OCI-LY3 (cell line): Measurements from ENCODE around the gene POLR2E.

Experiments used
- H2AFZ ChIP-seq: fragments of 200-600, 300-600 bp; shearing (Covaris generic); 2 replicates; pipeline ENCODE4 v1.6.0; 2014; ENCODE audit warnings: antibody characterized with exemption, low read depth, low read length
- H3K27ac ChIP-seq: fragments of 200-600, 300-600 bp; sonication (generic); 2 replicates; pipeline ENCODE4 v1.5.1; 2014; ENCODE audit warnings: mild to moderate bottlenecking, low read length, moderate library complexity, mixed read lengths
- H3K27me3 ChIP-seq: fragments of 200-600, 300-600 bp; sonication (generic); 2 replicates; pipeline ENCODE4 v1.6.1; 2014; ENCODE audit warnings: low read depth, low read length, mixed read lengths
- H3K36me3 ChIP-seq: fragments of 200-600, 300-600 bp; sonication (generic); replicated peaks from 2 replicates; pipeline ENCODE3; 2014; ENCODE audit warnings: low read depth, low read length, mixed read lengths
- H3K4me1 ChIP-seq: fragments of 300-600, 200-600 bp; sonication (generic); 2 replicates; pipeline ENCODE4 v1.6.1; 2014; ENCODE audit warnings: low read length, mixed read lengths
- H3K4me2 ChIP-seq: fragments of 200-600, 300-600 bp; sonication (generic); 2 replicates; pipeline ENCODE4 v1.6.1; 2014; ENCODE audit warnings: low read length, mixed read lengths
- H3K4me3 ChIP-seq: fragments of 300-600, 200-600 bp; sonication (generic); 2 replicates; pipeline ENCODE4 v1.5.1; 2014; ENCODE audit warnings: antibody characterized with exemption, mild to moderate bottlenecking, low read length, moderate library complexity
- H3K79me2 ChIP-seq: fragments of 300-600, 200-600 bp; shearing (Covaris generic); 2 replicates; pipeline ENCODE4 v1.6.1; 2014; ENCODE audit warnings: mild to moderate bottlenecking, low read length, mixed read lengths
- H3K9ac ChIP-seq: fragments of 300-600, 200-600 bp; shearing (Covaris generic); 2 replicates; pipeline ENCODE4 v1.6.0; 2014; ENCODE audit warnings: mild to moderate bottlenecking, low read length, moderate library complexity
- H3K9me3 ChIP-seq: fragments of 200-600, 300-600 bp; shearing (Covaris generic); 2 replicates; pipeline ENCODE4 v1.6.1; 2014; ENCODE audit warnings: low read length, mixed read lengths; ENCODE audit not compliant: insufficient read depth
- H4K20me1 ChIP-seq: fragments of 200-600, 300-600 bp; sonication (generic); 2 replicates; pipeline ENCODE4 v1.6.1; 2016; ENCODE audit warnings: low read length, mixed read lengths; ENCODE audit not compliant: insufficient read depth
- EZH2phosphoT487 ChIP-seq: fragments of 200-600 bp; shearing (Covaris generic); IDR thresholded peaks from 2 replicates; pipeline ENCODE4 v1.6.1; 2018; ENCODE audit warnings: antibody characterized with exemption, mixed run types, low read depth
- TF ChIP-seq, protein P1 (sequence below): fragments of 200-600, 300-600 bp; sonication (generic); IDR thresholded peaks from 2 replicates; pipeline ENCODE4 v1.5.1; 2014; ENCODE audit warnings: antibody characterized with exemption, low read length, low read depth

POLR2E gene

GRCh38 chr19:1082928-1083816 is 12.0 kb downstream of the POLR2E start:
- Histone ChIP-seq H3K9me3 (no peaks in the 10 kb centered on the region), H3K4me3 (no peak overlapping the region), H3K27me3 (no peaks in the 10 kb centered on the region), H3K9ac (no peak overlapping the region), H3K79me2 (no peaks in the 10 kb centered on the region), H3K27ac (no peak overlapping the region), H4K20me1 (peaks cover 24% of the 10 kb centered on the region), H3K36me3 (peaks cover 67% of the 10 kb centered on the region), H3K4me1 (peaks cover 13% of the 10 kb centered on the region), H2AFZ (no peak overlapping the region), H3K4me2 (no peak overlapping the region)
- TF ChIP-seq EZH2phosphoT487 = no peak
- TF ChIP-seq, protein P1, sequence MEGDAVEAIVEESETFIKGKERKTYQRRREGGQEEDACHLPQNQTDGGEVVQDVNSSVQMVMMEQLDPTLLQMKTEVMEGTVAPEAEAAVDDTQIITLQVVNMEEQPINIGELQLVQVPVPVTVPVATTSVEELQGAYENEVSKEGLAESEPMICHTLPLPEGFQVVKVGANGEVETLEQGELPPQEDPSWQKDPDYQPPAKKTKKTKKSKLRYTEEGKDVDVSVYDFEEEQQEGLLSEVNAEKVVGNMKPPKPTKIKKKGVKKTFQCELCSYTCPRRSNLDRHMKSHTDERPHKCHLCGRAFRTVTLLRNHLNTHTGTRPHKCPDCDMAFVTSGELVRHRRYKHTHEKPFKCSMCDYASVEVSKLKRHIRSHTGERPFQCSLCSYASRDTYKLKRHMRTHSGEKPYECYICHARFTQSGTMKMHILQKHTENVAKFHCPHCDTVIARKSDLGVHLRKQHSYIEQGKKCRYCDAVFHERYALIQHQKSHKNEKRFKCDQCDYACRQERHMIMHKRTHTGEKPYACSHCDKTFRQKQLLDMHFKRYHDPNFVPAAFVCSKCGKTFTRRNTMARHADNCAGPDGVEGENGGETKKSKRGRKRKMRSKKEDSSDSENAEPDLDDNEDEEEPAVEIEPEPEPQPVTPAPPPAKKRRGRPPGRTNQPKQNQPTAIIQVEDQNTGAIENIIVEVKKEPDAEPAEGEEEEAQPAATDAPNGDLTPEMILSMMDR = no peak

- Histone ChIP-seq H3K9me3 (no peaks in the 10 kb centered on the region), H3K27ac (no peak overlapping the region), H3K79me2 (no peaks in the 10 kb centered on the region), H4K20me1 (peaks cover 17% of the 10 kb centered on the region), H3K27me3 (no peaks in the 10 kb centered on the region), H3K4me2 (no peak overlapping the region), H3K4me1 (peaks cover 11% of the 10 kb centered on the region), H2AFZ (no peak overlapping the region), H3K9ac (no peak overlapping the region), H3K4me3 (no peak overlapping the region), H3K36me3 (peaks cover 65% of the 10 kb centered on the region)
- no peak for TF ChIP-seq EZH2phosphoT487
- TF ChIP-seq, protein P1 = no peak
Measured at GRCh38 chr19:1082165-1082927, 12.8 kb downstream of the POLR2E start.

DNA sequence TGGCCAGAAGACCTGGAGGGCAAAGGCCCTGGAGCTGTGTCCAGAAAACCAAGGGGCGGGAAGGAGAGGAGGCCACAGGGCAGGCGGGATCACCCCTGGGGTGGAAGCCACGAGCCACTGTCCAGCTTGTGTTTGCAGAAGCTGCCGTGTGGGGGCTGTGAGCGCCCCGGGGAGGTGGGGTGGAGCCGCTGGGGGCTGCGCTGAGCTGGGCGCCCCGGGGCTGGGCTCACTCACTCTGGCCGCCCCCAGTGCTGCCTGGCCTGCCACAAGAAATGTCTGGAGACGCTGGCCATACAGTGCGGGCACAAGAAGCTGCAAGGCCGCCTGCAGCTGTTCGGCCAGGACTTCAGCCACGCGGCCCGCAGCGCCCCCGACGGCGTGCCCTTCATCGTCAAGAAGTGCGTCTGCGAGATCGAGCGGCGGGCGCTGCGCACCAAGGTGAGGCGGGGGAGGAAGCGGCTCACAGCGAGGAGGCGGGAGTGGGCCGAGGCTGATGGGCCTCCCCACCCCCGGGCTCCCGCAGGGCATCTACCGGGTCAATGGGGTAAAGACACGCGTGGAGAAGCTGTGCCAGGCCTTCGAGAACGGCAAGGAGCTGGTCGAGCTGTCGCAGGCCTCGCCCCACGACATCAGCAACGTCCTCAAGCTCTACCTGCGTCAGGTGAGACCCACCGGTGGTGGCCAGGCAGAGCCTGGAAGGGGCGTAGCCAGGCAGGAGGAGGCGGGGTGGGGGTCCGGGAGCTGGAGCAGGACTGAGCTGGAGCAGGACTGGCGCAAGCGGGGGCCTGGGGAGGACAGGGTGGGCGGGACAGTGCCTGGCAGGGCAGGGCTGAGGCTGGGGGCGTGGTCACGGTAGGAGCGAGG is 13.6 kb downstream of the POLR2E start:
- Histone ChIP-seq H3K79me2 (no peaks in the 10 kb centered on the region), H3K4me1 (peaks cover 13% of the 10 kb centered on the region)

More for the DNA sequence above, 13.6 kb downstream of the POLR2E start:
- Histone ChIP-seq H3K36me3 (peaks cover 59% of the 10 kb centered on the region), H4K20me1 (peaks cover 17% of the 10 kb centered on the region), H3K27ac (no peak overlapping the region), H3K27me3 (no peaks in the 10 kb centered on the region), H3K4me3 (no peak overlapping the region), H2AFZ (no peak overlapping the region), H3K9me3 (no peaks in the 10 kb centered on the region), H3K4me2 (no peak overlapping the region), H3K9ac (no peak overlapping the region)
- TF ChIP-seq, protein P1 = no peak
- TF ChIP-seq EZH2phosphoT487 = no peak
